Calu3 (cell line): ENCODE results near the gene RIN1. TPM values are rescaled to one million over a fixed set of nuclear protein-coding genes. Genes with fewer than 3 reads are reported as not detected.

Experiments used
- BruUV-seq: library from RNA; stranded (reverse); fragments of 400-500 nt; replicated peaks from 2 replicates; lab custom pipeline; 2021; lab: Mats Ljungman, UMichigan
- CTCF ChIA-PET: fragments of 300-600 bp; sonication (Branson Sonifier 250); formaldehyde crosslinking; loops from one replicate; lab custom pipeline; 2022; ENCODE audit warnings: antibody characterized with exemption; lab: Charles Lee
- DNase-seq: peaks from one replicate; pipeline ENCODE4 v3.0.0; 2022
- H3K27ac Mint-ChIP-seq: one replicate; pipeline ENCODE4 v1.8.0; 2022; ENCODE audit warnings: mixed read lengths; ENCODE audit not compliant: unreplicated experiment
- H3K27me3 Mint-ChIP-seq: one replicate; pipeline ENCODE4 v1.8.0; 2022; ENCODE audit warnings: mixed read lengths; ENCODE audit not compliant: unreplicated experiment
- H3K36me3 Mint-ChIP-seq: one replicate; pipeline ENCODE4 v1.8.0; 2022; ENCODE audit warnings: mild to moderate bottlenecking, moderate library complexity, mixed read lengths; ENCODE audit not compliant: insufficient read depth, unreplicated experiment
- H3K4me1 Mint-ChIP-seq: one replicate; pipeline ENCODE4 v1.8.0; 2022; ENCODE audit warnings: mild to moderate bottlenecking, low read depth, mixed read lengths; ENCODE audit not compliant: unreplicated experiment
- H3K4me3 Mint-ChIP-seq: one replicate; pipeline ENCODE4 v1.8.0; 2022; ENCODE audit warnings: mild to moderate bottlenecking, low read depth, moderate library complexity, mixed read lengths; ENCODE audit not compliant: unreplicated experiment
- H3K9me3 Mint-ChIP-seq: one replicate; pipeline ENCODE4 v1.8.0; 2022; ENCODE audit warnings: low read depth, mixed read lengths; ENCODE audit not compliant: unreplicated experiment
- intact Hi-C: fragments of 100-400 bp; cut with micrococcal nuclease; formaldehyde crosslinking; loops from one replicate; pipeline ENCODE4 v1.10.0; 2022; ENCODE audit not compliant: unreplicated experiment
- total RNA-seq: library from RNA; stranded (reverse); gene quantifications from 2 replicates; pipeline ENCODE4 v1.2.3, GENCODE V29; 2022
- TF ChIP-seq, protein P1 (sequence below): fragments of 200-600 bp; IDR thresholded peaks from one replicate; pipeline ENCODE4 v1.8.0; 2022; ENCODE audit warnings: antibody characterized with exemption; ENCODE audit not compliant: unreplicated experiment

The RIN1 gene
- total RNA-seq, 1 experiment from 2014 or later, result 17.6 TPM

DNA sequence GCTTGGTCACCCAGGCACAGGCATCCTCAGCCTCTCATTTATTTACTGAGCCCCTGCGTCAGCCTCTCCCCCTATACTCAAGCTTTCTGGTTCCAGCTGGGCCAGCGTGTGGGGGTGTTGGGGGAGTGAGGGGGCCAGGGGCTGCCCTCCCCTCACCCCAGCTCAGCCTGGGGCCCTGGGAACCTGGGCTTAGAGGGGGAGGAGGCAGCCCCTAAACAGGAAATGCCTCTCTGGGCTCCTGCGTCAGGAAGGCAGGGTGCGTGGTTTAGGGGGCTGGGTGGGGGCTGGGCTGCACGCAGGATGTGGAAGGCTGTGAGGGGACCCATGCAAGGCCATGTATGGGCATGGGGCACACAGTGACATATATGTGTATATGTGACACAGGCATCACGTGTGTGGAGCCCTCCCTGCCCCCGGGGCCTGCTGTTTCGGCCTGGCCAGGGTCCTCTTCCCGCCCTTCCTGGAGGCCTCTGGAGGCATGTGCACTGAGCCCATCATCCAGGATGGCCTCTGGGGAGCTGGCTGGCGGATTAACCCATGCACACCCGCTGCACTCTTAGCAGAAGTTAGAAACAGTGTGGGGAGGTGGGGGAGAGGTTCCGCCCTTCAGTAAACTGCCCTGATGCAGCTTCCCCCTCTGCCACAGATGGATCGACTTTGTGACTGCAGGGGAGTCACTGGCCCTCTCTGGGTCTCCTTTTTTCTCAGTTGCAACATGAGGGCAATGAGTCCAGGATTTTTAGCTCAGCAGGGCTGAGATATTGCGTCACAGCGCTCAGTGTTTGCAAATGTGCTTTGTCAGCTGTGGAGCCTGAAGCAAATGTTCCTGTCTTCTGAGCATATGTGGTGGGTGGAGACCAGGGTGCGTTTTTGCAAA, 18.3 kb downstream of the RIN1 start:
- Mint-ChIP-seq H3K27ac (no peak overlapping the region), H3K4me1 (no peaks in the 10 kb centered on the region), H3K27me3 (peaks cover 57% of the 10 kb centered on the region), H3K36me3 (peaks cover 10% of the 10 kb centered on the region), H3K4me3 (no peak overlapping the region), H3K9me3 (peaks cover 6% of the 10 kb centered on the region)
- intact Hi-C loops, result no loop called here
- no TSS peak for BruUV-seq
- no peak for DNase-seq
- CTCF ChIA-PET, result interaction anchor here (0.6 kb wide), 1 partner anchor 234 kb away, joined by 4 read pairs; no protein-coding TSS in a partner anchor
- TF ChIP-seq, protein P1, sequence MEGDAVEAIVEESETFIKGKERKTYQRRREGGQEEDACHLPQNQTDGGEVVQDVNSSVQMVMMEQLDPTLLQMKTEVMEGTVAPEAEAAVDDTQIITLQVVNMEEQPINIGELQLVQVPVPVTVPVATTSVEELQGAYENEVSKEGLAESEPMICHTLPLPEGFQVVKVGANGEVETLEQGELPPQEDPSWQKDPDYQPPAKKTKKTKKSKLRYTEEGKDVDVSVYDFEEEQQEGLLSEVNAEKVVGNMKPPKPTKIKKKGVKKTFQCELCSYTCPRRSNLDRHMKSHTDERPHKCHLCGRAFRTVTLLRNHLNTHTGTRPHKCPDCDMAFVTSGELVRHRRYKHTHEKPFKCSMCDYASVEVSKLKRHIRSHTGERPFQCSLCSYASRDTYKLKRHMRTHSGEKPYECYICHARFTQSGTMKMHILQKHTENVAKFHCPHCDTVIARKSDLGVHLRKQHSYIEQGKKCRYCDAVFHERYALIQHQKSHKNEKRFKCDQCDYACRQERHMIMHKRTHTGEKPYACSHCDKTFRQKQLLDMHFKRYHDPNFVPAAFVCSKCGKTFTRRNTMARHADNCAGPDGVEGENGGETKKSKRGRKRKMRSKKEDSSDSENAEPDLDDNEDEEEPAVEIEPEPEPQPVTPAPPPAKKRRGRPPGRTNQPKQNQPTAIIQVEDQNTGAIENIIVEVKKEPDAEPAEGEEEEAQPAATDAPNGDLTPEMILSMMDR, result no peak

DNA sequence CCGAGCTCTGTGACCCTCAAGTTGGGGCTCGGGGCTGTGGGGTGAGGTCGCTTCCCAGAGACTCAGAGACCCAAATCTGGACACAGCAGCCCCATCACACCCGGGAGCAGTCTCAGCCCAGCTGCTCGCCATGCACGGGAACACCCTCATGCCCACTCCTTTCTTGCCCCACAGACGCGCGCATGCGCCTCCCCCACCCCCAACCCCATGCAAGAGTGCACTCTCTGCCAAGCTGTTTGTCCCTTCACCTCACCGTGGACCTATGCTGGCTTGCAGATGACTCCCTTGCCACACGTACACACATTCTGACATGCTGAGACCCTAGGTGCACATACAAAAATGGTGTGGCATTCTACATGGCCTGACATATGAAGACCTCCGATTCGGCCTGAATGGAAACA, 18.9 kb downstream of the RIN1 start:
- intact Hi-C loops, result no loop called here
- CTCF ChIA-PET, result interaction anchor here (0.6 to 0.9 kb wide), 2 partner anchors 121 to 235 kb away, joined by 4 read pairs; partner anchors contain the start of gene MRPL11
- no peak overlapping the region for H3K27ac Mint-ChIP-seq
- H3K27me3 Mint-ChIP-seq, result peaks cover 51% of the 10 kb centered on the region
- peaks cover 6% of the 10 kb centered on the region for H3K9me3 Mint-ChIP-seq
- H3K4me1 Mint-ChIP-seq, result no peaks in the 10 kb centered on the region
- no TSS peak for BruUV-seq
- no peak overlapping the region for H3K4me3 Mint-ChIP-seq
- H3K36me3 Mint-ChIP-seq, result peaks cover 16% of the 10 kb centered on the region
- no peak for DNase-seq
- TF ChIP-seq, protein P1, result no peak

DNA sequence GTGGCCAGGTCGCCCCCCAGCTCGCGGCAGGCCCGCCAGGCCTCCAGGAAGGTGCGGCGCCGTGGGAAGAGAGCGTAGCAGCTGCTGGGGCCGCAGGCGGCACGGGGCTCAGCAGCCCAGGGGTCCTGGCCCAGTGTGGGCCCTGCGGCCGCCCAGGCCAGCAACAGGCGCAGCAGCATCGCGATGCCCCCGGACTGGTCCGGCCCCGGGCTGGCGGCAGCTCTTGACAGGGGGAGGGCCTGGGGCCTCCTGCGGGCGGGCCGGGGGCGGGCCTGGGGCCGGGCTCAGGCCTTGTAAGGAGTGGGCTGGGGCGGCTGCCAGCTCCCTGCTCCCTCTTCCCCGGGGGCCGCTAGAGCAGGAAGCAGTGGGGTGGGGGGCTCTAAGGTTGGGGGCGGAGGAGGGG, 19.4 kb downstream of the RIN1 start, which contains the start of gene CD248:
TSS of gene CD248 (minus strand) at position 196 of the 403 bp plus-strand sequence. CDS start at position 179, 17 bp downstream.
- peaks cover 21% of the 10 kb centered on the region for H3K36me3 Mint-ChIP-seq
- BruUV-seq, result no TSS peak
- no peak within 1 kb of the TSS for H3K4me3 Mint-ChIP-seq
- peaks cover 6% of the 10 kb centered on the region for H3K9me3 Mint-ChIP-seq
- CTCF ChIA-PET, result interaction anchor here (0.6 to 0.9 kb wide), 2 partner anchors 23 to 122 kb away, joined by 3 to 4 read pairs; partner anchors contain the start of gene MRPL11
- H3K27ac Mint-ChIP-seq, result no peak within 1 kb of the TSS
- peaks cover 4% of the 10 kb centered on the region for H3K4me1 Mint-ChIP-seq
- DNase-seq, result no peak
- peaks cover 46% of the 10 kb centered on the region for H3K27me3 Mint-ChIP-seq
- TF ChIP-seq, protein P1, result no peak
- intact Hi-C loops, result no loop called here

DNA sequence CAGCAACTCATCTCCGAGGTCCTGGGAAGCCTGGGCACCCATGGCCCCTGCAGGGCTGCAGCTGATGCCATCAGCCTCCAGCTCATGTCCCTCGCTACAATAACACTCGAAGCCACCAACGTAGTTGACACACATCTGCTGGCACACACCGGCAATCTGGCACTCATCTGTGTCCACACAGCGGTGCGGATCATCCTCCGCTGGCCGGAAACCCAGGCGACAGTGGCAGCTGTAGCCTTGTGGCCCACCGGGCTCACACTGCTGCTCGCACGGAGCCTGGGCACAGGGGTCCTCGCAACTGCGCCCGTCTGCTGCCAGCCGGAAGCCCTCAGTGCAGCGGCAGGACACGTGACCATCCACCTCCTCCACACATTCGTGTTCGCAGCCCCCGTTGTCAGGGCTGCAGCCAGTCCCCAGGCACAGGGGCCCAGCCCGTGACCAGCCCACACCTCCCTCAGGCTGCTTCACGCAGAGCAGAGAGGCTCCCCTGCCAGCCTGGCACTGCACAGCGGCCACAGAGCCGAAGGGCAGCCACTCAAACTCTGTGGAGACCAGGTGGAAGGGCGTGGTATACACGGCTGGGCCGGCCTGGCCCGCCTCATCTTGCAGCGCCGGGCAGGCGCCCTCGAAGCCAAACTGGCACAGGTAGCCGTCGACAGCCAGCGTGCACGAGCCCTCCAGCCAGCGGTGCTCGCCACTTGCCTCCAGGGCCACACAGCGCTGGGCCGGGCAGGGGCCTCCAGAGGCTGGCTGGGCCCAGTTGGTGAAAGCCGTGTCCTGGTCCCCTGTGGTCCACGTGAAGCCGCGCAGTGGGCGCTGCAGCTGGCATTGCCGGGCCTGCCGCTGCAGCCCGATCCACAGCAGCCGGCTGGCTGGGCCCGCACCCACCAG, 20.1 kb downstream of the RIN1 start:
- intact Hi-C loops, result no loop called here
- no peak for DNase-seq
- CTCF ChIA-PET, result interaction anchor here (0.6 to 0.9 kb wide), 2 partner anchors 23 to 123 kb away, joined by 3 to 4 read pairs; partner anchors contain the start of gene MRPL11
- TF ChIP-seq, protein P1, result no peak
- Mint-ChIP-seq H3K27me3 (peaks cover 45% of the 10 kb centered on the region), H3K36me3 (peaks cover 24% of the 10 kb centered on the region), H3K9me3 (peaks cover 6% of the 10 kb centered on the region), H3K27ac (no peak overlapping the region), H3K4me1 (peaks cover 9% of the 10 kb centered on the region), H3K4me3 (no peak overlapping the region)
- BruUV-seq, result no TSS peak
